MCF 10A (cell line): Measurements from ENCODE around the gene SPINK4. TPM values are rescaled to one million over a fixed set of nuclear protein-coding genes. Genes with fewer than 3 reads are reported as not detected.

Experiments used
- BruUV-seq: library from RNA; stranded (reverse); fragments of 400-500 nt; replicated peaks from 2 replicates; lab custom pipeline; 2021; lab: Mats Ljungman, UMichigan
- CTCF ChIA-PET: fragments of 300-600 bp; sonication (Branson Sonifier 250); formaldehyde crosslinking; extraction: SDS; loops from one replicate; lab custom pipeline; 2021; ENCODE audit warnings: antibody characterized with exemption, inconsistent platforms; lab: Yijun Ruan, JAX
- POLR2A ChIA-PET: fragments of 300-600, 350-650 bp; sonication (Branson Sonifier 250); formaldehyde crosslinking; extraction: SDS; loops from one replicate; lab custom pipeline; 2020; ENCODE audit warnings: antibody characterized with exemption, inconsistent platforms; lab: Yijun Ruan, JAX
- DNase-seq: peaks from one replicate; pipeline ENCODE4 v3.0.0-alpha.2; 2018; ENCODE audit not compliant: unreplicated experiment
- H3K27ac Mint-ChIP-seq: one replicate; pipeline ENCODE4 v1.8.0; 2022; ENCODE audit warnings: mild to moderate bottlenecking, low read depth, mixed read lengths; ENCODE audit not compliant: unreplicated experiment
- H3K27me3 Mint-ChIP-seq: one replicate; pipeline ENCODE4 v1.8.0; 2022; ENCODE audit warnings: mixed read lengths; ENCODE audit not compliant: insufficient read depth, unreplicated experiment
- H3K36me3 Mint-ChIP-seq: one replicate; pipeline ENCODE4 v1.8.0; 2022; ENCODE audit warnings: mild to moderate bottlenecking, moderate library complexity, mixed read lengths; ENCODE audit not compliant: insufficient read depth, unreplicated experiment
- H3K4me1 Mint-ChIP-seq: one replicate; pipeline ENCODE4 v1.8.0; 2022; ENCODE audit warnings: mixed read lengths; ENCODE audit not compliant: insufficient read depth, unreplicated experiment
- H3K4me3 Mint-ChIP-seq: one replicate; pipeline ENCODE4 v1.8.0; 2022; ENCODE audit warnings: mild to moderate bottlenecking, moderate library complexity, mixed read lengths; ENCODE audit not compliant: unreplicated experiment
- H3K9me3 Mint-ChIP-seq: one replicate; pipeline ENCODE4 v1.8.0; 2022; ENCODE audit warnings: mixed read lengths; ENCODE audit not compliant: unreplicated experiment
- CTCF ChIP-seq: fragments of 200-600 bp; IDR thresholded peaks from one replicate; pipeline ENCODE4 v1.8.0; 2022; ENCODE audit warnings: antibody characterized with exemption, mild to moderate bottlenecking; ENCODE audit not compliant: unreplicated experiment
- intact Hi-C: fragments of 100-400 bp; cut with micrococcal nuclease; formaldehyde crosslinking; loops from 2 replicates; pipeline ENCODE4 v1.14.1; 2022
- total RNA-seq: library from RNA; stranded (reverse); gene quantifications from 2 replicates; pipeline ENCODE4 v1.2.3, GENCODE V29; 2022

The SPINK4 gene
- total RNA-seq, 1 experiment from 2014 or later, result not detected

- intact Hi-C loops, result no loop called here
- H3K4me3 Mint-ChIP-seq, result no peak overlapping the region
These were observed 5.4 kb downstream of the SPINK4 start for GRCh38 chr9:33245341-33245740.

DNA sequence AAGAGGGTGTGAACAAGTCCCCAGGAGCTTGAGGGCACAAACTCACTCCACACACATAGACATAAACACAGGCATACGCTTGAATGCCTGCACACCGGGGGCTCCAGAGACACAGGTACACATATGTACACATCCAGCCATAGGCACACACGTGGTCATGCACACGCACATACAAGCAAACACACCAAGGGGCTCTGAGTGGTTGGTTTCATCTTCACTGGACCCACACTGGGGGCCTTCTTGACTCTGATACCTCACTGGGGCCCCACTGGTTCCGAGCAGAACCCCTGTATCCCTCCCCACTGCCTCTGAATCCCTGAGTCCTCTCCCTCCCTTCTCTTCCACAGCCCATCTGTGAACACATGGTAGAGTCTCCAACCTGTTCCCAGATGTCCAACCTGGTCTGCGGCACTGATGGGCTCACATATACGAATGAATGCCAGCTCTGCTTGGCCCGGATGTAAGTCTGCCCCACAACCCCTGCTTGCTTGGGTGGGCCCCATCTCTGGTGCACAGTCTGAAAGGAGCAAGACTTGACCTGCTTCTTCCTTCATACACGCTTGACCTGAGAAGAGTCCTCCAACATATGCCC lies 6.4 kb downstream of the SPINK4 start:
- no peaks in the 10 kb centered on the region for H3K9me3 Mint-ChIP-seq
- POLR2A ChIA-PET, result interaction anchor here (1.2 to 13.7 kb wide), 3 partner anchors 10 to 17 kb away, joined by 4 to 259 read pairs (median 45); partner anchors contain the start of gene SPINK4
- H3K27ac Mint-ChIP-seq, result no peak overlapping the region
- no peak for TF ChIP-seq CTCF
- no peaks in the 10 kb centered on the region for H3K27me3 Mint-ChIP-seq
- no TSS peak for BruUV-seq
- intact Hi-C loops, result no loop called here
- H3K4me1 Mint-ChIP-seq, result peaks cover 21% of the 10 kb centered on the region
- no peak overlapping the region for H3K4me3 Mint-ChIP-seq
- DNase-seq, result no peak
- H3K36me3 Mint-ChIP-seq, result peaks cover 27% of the 10 kb centered on the region
- CTCF ChIA-PET, result interaction anchor here (1.5 kb wide), 1 partner anchor 11 kb away, joined by 4 read pairs; no protein-coding TSS in a partner anchor

More at GRCh38 chr9:33245341-33245740, 5.4 kb downstream of the SPINK4 start:
- Mint-ChIP-seq H3K27ac (no peak overlapping the region), H3K4me1 (peaks cover 10% of the 10 kb centered on the region), H3K27me3 (no peaks in the 10 kb centered on the region), H3K9me3 (no peaks in the 10 kb centered on the region), H3K36me3 (peaks cover 23% of the 10 kb centered on the region)
- no peak for TF ChIP-seq CTCF
- CTCF ChIA-PET, result interaction anchor here (1.5 kb wide), 1 partner anchor 10 kb away, joined by 4 read pairs; no protein-coding TSS in a partner anchor
- no peak for DNase-seq
- no TSS peak for BruUV-seq
- POLR2A ChIA-PET, result interaction anchor here (4.3 kb wide), 1 partner anchor 12 kb away, joined by 45 read pairs; no protein-coding TSS in a partner anchor

DNA sequence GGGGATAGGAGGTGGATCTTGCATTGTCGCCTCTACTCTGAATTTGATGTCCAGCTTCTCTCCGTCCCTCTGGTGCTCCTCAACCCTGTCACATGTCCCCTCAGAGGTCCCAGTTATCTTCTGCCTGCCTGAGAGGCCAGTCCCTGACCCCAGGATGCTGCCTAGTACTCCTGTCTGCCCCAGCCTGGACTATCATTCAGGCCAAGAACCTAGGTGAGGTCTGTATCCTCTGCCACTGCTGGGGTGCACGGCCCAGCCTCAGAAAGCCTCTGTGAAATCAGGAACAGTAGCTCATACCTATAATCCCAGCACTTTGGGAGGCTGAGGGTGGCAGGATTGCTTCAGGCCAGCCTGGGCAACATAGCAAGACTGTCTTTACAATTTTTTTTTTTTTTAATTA lies 8.6 kb downstream of the SPINK4 start:
- POLR2A ChIA-PET, result interaction anchor here (1.6 to 13.7 kb wide), 2 partner anchors 12 to 15 kb away, joined by 9 to 259 read pairs; partner anchors contain the start of genes BAG1, CHMP5 and SPINK4
- H3K27ac Mint-ChIP-seq, result peak overlapping the region; percentile 68

More for the DNA sequence above, 8.6 kb downstream of the SPINK4 start:
- no peaks in the 10 kb centered on the region for H3K27me3 Mint-ChIP-seq
- intact Hi-C loops, result no loop called here
- CTCF ChIA-PET, result interaction anchor here (0.7 to 2.6 kb wide), 2 partner anchors 14 to 52 kb away, joined by 3 to 18 read pairs; no protein-coding TSS in a partner anchor
- BruUV-seq, result no TSS peak
- DNase-seq, result no peak
- no peak for TF ChIP-seq CTCF
- no peaks in the 10 kb centered on the region for H3K9me3 Mint-ChIP-seq
- no peak overlapping the region for H3K4me3 Mint-ChIP-seq
- H3K36me3 Mint-ChIP-seq, result peaks cover 46% of the 10 kb centered on the region
- peaks cover 30% of the 10 kb centered on the region for H3K4me1 Mint-ChIP-seq
